ENCODE results near the gene DDX3X.
A peak's percentile ranks its signal among the peaks of the same experiment; 100 is the strongest.
"Not testable (repeated sequence)": the region's sequence is repeated elsewhere in the genome, so short reads cannot be mapped to it uniquely, and the experiment has no call there.

DDX3X gene

DNA sequence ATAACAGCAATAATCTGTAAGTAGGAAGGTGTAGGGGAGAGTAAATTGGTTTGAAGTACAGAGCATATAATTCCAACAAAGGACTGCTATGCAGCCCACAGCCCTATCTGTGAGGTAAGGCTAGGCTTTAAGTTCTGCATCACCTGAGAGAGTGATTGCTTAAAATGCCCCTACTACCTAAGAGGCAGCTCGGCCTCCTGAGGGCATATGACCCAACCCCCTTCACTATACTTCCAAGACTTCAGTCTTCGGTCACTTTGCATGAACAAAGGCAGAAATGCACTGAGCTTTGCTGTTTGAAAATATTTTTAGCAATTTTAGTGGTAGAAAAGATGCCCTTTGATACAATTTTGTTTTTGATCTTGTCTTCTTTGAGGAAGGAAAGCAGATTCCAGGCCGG lies 4.9 kb upstream of the DDX3X start:
- DNase-seq (ENCODE audit: low spot score): no peak

DNA sequence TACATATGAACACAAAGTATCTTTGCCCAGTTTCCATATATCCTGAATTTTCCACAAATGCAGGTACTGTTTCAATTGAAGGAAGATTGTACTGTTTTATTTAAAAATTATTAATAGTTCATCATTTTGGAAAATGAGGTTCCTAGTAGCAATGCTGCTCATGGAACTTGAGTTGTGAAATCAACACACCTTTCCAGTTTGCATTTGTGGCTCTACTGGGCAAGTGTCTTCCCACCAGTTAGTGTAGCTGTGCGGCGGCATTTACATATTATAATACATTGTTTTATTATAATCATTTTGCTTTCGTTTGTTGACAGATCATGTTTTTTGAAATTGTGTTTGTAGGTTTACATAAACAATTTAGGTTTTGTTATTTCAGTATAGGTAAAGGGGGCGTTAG lies 2.0 kb upstream of the DDX3X start:
- DNase-seq (ENCODE audit: low spot score): peak; percentile 46

DNA sequence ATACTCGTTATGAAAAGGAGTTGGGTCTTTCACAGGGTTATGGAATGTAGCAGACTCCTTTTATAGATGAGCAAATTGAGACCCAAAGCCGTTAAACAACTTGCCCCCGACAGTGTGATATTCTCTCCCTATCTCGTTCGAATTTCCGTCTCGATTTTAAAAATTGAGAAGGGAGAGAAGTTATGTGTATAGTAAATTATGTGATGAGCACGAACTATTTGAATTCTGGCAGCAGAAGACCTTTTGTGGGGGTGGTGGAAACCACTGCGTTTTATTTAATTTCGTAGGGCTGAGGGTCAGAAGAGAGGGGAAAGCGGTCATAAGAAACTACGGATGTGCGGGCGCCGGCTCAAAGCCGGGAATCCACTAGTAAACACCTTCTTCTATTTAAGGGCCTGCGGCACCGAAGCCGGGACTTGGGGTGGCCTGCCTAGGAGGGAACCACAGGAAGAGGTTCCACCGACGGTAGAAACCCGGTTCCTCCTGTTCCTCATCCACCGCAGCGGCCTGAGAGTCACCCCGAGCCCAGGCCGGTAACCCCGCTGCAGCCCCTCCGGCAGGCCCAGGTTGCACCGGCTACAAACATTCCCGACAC lies 1.5 kb upstream of the DDX3X start:
- peak; percentile 59 for DNase-seq (ENCODE audit: low spot score)

DNA sequence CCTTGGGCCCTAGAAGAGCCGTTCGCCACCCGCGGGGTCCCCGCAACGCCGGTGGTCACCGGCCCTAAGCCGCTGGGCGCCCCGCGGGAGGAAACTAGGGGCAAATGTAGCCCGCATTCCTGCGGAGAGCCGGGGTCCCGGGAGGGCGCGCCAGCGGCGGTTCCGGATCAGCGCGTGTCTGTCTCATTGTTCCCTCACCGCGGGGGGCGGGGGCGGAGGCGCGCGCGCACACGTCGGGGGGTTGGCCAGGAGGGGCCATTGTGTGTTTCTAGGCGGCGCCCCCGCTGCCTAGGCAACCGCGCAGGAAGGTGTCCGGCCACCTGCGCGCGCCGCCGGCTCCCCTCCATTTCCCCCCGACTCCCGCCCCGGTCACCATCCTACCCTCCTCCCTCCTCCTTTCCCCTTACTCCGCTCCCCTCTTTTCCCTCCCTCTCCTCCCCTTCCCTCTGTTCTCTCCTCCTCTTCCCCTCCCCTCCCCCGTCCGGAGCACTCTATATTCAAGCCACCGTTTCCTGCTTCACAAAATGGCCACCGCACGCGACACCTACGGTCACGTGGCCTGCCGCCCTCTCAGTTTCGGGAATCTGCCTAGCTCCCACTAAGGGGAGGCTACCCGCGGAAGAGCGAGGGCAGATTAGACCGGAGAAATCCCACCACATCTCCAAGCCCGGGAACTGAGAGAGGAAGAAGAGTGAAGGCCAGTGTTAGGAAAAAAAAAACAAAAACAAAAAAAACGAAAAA lies 789 bp upstream of the DDX3X start:
- peak; percentile 92 for DNase-seq (ENCODE audit: low spot score)

DNA sequence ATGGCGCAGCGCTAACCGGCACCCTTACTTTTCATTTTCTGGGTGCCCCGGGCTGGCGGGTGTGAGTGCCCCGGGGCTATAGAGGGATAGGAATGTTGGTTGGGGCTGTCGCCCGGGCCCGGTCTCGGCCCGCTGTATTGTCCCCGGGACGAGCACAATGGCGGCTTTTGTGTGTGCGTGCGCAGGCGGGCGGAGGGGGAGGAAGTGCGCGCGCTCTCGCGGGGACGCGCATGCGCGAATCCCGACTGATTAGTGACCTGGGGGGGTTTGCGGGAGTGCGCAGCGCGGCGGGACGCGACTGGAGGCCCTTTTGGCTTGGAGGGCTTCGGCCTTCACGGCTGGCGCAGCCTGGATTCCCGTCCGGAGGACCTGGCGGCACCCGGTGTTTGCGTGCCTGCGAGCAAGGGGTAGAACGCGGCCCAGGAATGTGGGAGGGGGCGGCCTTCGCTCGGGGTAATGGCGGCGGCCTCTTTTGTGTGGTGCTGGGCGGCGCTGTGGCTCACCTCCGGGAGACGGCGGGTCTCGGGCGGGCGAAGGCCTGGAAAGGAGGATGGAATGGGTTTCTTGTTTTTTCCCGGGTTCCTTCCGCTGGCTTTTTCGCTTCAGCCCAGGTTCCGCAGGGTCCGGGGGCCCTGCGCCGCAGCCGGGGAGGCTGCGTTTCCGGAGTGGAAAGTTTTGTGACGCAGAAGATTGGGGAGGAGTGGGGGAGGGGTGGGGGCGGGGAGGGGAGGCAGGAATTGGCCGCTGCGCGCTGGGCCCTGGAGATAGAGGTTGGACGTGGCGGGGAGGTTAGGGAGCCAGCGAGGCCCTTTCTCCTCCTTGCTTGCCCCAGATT lies 618 bp downstream of the DDX3X start:
- DNase-seq (ENCODE audit: low spot score): peak; percentile 60

DNA sequence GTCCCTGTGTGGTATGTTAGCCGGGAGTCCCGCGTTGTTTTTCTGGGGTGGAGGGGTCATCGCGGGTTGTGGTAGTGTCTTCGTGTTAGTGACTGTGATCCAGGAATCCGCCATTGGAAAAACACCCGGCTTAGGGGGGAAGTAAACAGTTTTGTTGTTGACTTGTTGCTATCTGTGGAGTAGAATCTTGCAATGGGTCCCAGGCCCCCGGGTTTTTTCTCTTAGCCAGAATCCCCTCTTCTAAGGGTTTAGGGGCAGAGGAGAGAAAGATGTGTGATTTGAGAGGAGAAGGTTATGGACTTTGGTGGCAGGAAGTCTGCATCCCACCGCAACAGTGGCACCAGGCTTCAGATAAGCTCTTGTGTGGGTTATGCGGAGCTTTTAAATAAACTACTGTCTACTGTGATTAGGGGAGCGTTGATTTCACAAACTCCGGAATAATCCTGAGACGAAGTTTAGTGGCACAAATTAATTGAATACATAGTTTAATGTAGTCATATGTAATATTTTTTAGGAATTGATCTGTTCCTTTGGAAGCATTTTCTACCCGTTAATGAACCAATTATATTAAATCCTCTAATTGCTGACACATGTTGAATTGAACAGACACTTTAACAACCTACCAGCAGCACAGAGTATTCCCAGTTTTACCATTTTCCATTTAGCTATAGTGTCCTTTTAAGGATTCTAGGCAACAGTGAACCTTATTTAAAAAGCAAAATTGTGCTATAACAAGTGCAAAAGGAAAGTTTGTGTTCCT lies 1.4 kb downstream of the DDX3X start:
- peak; percentile 26 for DNase-seq (ENCODE audit: low spot score)

DNA sequence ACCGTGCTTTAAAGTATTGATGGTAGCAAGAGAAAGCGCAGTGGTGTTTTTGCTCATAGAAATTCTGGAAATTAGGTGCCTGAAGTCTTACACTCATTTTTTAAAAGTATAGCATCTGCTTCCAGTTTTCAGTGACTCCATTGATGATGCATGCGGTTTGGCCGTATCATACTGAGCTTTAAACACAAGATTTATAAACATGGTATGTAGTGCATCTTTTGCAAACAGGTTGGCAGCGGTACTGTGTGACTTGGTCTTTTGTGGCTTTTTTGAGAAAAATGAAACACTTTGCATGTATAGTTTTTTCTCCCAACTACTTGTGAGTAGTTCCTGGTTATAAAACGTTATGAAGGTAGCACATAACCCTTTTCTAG lies 2.0 kb downstream of the DDX3X start:
- no peak for DNase-seq (ENCODE audit: low spot score)

DNA sequence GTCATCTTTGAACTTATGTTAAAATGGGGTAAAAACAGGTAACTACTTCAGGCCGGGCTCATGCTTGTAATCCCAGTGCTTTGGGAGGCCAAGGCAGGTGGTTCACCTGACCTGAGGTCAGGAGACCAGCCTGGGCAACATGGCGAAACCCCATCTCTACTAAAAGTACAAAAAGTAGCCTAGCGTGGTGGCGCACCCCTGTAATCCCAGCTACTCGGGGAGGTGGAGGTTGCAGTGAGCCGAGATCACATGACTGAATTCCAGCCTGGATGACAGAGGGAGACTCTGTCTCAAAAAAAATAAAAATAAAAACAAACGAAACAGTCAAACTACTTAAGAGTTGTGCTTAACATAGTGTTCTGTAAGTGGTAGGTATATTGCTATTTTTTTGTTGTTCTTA lies 2.5 kb downstream of the DDX3X start:
- DNase-seq (ENCODE audit: low spot score): no peak

DNA sequence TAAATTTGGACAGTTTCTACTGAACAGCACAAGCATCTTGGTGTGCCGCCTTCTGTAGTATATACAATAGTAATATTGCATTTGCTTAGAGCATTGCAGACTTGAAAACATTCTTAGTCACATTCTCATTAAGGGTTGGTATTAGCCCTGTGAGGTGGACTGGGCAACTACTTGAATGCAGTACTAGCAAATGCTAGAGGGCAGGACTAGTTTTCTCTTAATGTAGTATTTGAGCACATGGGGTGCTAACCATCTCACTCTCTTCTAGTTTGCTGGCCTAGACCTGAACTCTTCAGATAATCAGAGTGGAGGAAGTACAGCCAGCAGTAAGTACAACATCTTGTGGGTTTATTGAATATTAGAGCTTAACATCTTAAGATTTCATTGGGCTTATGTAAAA lies 3.2 kb downstream of the DDX3X start:
- DNase-seq (ENCODE audit: low spot score): no peak

DNA sequence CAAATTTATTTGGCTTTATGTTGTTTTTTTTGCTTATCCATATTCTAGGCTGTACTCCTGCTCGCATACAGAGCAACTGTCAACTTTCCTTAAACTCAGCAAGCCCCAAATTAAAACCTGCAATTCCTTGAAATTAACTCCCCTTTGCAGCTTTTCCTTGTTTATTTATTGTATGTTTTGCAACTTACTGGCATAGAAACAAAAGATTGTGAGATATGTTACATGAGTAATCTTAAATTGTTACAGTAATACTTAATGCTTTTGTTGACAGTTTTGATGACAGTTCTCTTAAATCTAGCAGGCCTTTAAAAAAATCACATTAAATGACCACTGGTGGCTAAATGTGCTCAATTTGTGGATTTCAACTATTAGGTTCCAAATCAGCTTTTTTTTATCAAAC lies 4.5 kb downstream of the DDX3X start:
- no peak for DNase-seq (ENCODE audit: low spot score)

DNA sequence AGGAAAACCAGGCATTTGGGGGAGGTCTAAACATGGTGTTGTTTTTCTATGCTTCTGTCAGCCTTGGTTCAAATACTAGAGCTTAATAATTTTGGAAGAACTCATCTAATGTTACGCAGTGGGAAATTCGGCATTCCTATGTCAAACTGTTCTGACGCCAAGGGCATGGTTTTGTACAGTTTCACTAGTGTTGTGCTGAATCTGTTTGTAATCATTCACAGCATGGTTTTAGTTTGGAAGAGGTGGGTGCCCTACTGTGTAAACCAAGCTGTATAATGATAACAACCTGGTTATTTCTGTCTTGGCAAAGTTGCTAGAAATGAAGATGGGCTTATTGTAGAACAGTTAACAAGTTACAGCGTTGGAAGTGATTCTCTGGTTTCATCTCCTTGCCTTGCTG lies 5.2 kb downstream of the DDX3X start:
- DNase-seq (ENCODE audit: low spot score): no peak

DNA sequence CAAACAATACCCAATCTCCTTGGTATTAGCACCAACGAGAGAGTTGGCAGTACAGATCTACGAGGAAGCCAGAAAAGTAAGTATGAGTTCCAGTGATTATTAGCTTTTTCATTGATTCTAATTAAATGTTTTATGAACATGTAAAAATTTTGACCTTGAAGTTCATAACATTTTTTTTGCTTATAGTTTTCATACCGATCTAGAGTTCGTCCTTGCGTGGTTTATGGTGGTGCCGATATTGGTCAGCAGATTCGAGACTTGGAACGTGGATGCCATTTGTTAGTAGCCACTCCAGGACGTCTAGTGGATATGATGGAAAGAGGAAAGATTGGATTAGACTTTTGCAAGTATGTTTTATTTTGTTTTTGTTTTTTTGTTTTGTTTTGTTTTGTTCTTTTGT lies 10.1 kb downstream of the DDX3X start:
- DNase-seq (ENCODE audit: low spot score): no peak

DNA sequence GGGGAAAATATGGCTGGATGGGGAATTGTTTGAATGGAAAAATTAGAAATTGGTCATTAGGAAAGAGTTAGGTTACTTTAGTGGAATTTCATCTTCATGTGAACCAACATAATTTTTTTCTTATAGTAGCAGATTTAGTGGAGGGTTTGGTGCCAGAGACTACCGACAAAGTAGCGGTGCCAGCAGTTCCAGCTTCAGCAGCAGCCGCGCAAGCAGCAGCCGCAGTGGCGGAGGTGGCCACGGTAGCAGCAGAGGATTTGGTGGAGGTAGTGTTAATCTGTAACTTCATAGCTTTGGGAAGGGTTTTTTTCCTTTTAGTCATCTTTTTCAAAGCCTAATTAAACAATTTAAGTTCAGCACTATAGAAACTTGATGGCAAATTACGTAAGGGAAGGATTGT lies 13.2 kb downstream of the DDX3X start:
- DNase-seq (ENCODE audit: low spot score): no peak

DNA sequence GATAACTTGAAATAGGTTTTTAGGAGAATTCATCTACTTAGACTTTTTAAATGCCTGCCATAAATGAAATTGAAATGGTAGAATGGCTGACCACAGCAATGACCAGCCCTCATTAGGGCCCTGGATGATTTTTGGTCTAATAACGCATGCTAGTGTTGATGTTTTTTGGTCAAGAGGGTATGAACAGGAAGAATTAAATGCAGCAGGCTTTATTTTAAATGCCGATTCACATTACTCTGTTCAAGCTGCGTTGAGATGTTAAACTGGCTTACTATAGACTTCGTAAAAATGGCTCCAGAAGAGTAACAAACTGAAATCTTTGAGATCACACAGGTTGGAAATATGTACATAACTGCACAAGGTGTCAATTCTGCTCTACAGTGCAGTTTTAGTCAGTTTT lies 14.6 kb downstream of the DDX3X start:
- no peak for DNase-seq (ENCODE audit: low spot score)

DNA sequence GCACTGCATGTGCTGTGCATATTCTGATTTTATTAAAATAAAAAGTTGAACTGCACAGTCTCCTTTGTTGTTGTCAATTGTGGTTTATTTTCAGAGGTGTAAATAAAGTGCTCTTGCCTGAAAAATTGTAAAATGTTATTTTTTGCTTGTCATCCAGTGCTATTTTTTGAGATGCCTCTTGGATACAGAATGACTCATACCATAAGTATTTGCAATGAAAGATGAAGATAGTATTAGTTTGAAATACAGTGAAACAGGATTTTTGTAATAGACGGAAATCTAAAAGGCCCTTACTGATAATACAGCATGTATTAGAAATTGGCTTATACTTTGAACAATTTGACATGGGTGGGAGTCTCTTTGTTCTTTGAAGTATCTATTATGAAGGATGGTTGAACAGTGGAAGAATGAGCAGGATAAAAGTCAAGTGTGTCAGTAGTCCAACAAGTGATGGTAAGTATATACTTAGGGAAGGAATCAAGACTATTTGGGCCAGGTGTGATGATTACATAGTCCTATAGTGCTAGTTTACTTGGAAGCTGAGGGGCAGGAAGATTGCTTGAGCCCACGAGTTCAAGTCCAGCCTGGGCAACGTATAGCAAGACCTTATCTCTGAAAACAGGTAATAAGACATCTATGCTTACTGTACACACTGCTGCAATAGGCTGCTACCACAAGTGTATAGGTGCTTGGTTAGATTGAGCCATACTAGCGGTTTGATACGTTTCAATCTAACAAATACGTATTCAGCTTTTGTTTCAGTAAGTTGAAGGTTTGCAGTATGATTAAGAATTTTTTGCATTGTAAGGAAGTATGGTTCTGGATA lies 16.4 kb downstream of the DDX3X start:
- no peak for DNase-seq (ENCODE audit: low spot score)

DNA sequence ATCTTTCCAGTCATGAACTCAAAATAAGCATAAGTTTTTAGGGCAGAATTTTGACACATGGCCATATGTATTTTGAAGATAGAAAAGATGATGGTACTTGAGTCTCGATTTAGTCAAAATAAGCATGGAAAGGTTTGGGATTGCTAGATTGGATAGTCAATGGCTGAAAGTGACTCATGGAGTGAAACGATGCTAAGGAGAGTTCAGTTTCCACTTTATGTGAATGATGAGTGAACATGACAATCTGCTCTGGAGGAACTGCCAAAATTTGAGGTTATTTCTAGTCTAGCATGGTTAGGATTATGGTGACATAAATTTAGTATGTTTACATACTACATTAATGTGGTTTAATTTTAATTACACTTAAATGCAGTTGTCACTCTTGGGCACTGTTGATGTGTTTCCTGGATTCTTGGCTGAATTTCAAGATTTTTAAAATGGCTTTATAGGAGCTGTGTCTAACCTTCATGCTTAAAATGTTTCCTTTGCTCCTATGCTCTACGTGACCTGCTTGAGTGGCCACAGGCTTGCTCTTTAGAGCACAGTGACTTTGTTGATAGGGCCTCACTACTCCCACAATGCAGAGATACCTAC lies 17.1 kb downstream of the DDX3X start:
- DNase-seq (ENCODE audit: low spot score): peak; percentile 34

DNA sequence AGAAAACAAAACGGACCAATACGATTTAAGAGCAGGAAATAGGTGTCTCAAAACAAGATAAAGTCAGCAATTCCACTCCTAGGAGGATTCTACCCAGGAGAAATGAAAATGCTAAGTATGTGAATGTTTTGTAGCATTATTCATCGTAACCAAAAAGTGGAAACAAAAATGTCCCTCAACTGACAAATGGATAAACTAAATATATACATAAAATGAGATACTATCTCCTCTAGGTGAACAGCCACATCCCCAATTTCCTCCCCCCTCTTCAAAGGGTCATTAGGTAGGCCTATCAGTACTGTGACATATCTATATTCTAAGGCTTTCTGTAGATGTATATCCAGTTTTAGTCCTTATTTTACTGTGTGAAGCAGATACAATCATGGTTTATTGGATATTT lies 18.0 kb downstream of the DDX3X start:
- no peak for DNase-seq (ENCODE audit: low spot score)

DNA sequence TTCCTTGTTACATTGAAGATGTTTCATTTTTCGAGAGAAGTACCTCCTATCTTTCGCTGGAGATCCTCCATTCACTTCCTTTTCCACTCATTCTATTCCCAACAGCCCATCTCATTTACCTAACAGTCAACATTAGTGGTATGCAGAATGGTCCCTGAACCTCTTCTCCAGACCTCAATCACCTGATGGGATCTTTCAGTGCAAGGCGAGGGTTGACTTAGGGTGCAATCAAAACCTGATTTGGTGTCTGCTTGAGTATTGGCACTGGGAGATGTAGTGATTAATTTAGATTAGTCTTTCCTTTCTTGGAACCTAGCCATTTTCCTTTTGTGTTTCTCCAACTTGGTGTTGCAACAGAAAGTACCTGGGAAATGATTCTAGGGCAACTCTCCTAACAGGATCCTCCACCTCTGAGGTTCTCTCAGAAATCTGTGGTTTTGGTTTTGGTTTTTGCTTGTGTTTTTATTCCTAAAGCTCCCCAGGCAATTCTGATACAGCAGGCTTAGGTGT lies 18.4 kb downstream of the DDX3X start:
- peak; percentile 23 for DNase-seq (ENCODE audit: low spot score)

DNA sequence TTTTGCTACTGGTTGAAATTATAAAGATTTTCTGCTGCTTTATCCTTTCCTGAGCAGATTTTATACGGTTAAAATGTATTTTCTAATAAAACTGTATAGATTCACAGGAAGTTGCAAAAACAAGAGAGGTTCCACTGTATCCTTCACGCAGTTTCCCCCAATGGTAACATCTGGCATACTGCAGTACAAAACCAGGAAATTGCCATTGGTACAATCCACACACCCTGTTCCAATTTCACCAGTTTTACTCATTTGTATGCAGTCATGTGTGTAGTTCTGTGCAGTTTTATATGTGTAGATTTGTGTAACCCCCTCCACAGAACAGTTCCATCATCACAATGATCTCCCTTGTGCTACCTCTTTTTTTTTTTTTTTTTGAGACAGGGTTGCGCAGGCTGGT lies 20.0 kb downstream of the DDX3X start:
- DNase-seq (ENCODE audit: low spot score): no peak

DNA sequence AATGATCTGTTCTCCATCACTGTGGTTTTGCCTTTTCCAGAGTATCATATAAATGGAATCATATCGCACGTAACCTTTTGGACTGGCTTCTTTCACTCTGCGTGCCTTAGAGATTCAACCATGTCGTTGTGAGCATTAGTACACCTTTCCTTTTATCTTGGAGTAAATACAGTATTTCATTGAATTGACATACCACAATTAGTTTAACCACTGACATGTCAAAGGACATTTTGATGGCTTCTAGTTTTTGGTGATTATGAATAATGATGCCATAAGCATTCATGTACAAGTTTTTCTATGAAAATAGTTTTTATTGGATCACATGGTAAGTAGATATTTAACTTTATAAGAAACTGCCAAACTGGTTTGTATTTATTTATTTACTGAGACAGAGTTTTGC lies 35.2 kb downstream of the DDX3X start:
- no peak for DNase-seq (ENCODE audit: low spot score)

DNA sequence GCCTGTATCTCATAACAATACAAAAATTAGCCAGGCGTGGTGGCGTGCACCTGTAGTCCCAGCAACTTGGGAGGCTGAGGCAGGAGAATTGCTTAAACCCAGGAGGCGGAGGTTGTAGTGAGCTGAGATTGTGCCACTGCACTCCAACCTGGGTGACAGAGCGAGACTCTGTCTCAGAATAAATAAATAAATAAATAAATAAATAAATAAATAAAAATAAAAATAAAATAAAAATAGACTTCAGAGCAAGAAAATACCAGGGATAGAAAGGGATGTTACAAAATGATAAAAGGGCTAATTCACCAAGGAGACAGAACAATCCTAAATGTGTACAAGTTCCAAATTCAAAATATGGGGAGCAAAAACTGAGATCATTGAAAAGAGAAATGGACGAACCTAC lies 37.6 kb downstream of the DDX3X start:
- not testable (repeated sequence) for DNase-seq (ENCODE audit: low spot score)
